Measurements from ENCODE around the gene SLC22A1.

The SLC22A1 gene

DNA sequence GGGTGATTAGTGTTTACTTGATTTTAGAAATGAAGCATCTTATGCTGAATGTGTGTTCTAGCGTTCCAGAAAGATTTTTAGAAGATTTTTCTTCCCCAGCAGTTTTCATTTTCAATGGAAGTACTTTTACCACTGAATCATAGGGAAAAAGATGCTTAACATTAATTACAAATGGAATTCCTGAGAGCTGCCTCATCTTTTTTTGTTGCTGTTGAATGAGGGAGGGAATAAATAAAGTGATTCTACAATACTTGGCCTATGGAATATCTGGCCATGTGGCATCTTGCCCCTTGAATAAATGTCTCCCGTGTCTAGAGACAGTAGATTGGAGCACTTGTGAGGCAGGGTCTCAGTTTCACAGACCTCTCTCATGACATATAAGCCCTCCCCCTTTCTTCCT lies 44.1 kb upstream of the SLC22A1 start (continued):
- TF ChIP-seq PBX3 (CRISPR knock-in tag; IDR thresholded peaks at IDR 0.05) (no peak), ZNF416 (tag by site-specific recombination; IDR thresholded peaks at IDR 0.05) (no peak), ZNF768 (tag by site-specific recombination; IDR thresholded peaks at IDR 0.05) (no peak), ZNF837 (tag by site-specific recombination; IDR thresholded peaks at IDR 0.05) (no peak)
- TF ChIP-seq, protein P1, sequence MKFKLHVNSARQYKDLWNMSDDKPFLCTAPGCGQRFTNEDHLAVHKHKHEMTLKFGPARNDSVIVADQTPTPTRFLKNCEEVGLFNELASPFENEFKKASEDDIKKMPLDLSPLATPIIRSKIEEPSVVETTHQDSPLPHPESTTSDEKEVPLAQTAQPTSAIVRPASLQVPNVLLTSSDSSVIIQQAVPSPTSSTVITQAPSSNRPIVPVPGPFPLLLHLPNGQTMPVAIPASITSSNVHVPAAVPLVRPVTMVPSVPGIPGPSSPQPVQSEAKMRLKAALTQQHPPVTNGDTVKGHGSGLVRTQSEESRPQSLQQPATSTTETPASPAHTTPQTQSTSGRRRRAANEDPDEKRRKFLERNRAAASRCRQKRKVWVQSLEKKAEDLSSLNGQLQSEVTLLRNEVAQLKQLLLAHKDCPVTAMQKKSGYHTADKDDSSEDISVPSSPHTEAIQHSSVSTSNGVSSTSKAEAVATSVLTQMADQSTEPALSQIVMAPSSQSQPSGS (tag by site-specific recombination; IDR thresholded peaks at IDR 0.05; ENCODE audit: low read depth): no peak

DNA sequence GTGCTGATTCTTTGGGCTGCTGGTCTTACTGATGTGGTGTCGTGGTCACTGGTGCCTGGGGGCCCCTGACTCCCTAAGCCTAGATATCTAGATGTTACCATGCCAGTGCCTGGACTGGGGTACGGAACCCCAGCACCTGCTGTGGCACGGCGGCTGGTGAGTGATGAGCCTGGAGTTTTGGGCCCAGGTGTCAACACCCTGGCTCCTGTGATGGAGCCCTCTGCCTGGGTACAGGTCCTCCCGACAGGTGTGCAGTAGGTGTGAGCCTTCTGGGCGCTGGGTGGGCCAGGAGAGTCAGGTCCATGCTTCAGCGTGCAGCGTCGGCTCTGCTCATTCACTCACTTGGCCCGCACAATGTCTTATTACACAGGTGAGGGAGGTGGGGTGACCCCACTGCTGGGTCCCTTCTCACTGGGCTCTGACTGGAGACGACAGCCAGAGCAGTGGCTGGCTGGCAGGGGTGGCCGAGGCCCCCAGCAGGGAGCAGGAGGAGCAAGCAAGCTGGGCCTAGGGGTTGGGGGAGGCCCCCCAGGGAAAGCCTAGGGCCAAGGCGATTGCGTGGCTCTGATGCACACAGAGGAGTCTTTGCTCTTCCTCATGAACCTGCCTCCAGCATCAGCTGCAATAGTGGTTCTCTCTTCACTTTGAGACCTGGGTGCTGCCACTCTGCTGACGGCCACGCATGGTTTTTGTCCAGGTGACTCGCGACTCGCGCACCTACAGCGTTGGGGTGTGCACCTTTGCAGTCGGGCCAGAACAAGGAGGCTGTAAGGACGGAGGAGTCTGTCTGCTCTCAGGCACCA lies 42.5 kb upstream of the SLC22A1 start:
- H3K27ac ChIP-seq (ENCODE audit: extremely low read depth, low read depth, low read length): no peak overlapping the region
- POLR2A ChIA-PET: no interaction called here
- H3K9me3 ChIP-seq (ENCODE audit: control insufficient read depth, insufficient read depth, low read depth, low read length): no peaks in the 10 kb centered on the region
- H3K36me3 ChIP-seq (ENCODE audit: control insufficient read depth in 2 of 2, insufficient read depth in 1 of 2, low read length in 2 of 2): peaks cover 3 to 97% of the 10 kb centered on the region in 2 experiments; a peak in 2 of 3 replicates
- no peak overlapping the region for H3K4me3 ChIP-seq (ENCODE audit: low read depth, low read length)
- CTCF ChIA-PET: interaction anchor here (1.8 kb wide), 1 partner anchor 10 kb away, joined by 9 read pairs; no protein-coding TSS in a partner anchor
- H3K4me1 ChIP-seq (ENCODE audit: control insufficient read depth, insufficient read depth, low read length): no peaks in the 10 kb centered on the region
- TF ChIP-seq ZNF549 (tag by site-specific recombination; IDR thresholded peaks at IDR 0.05) (no peak), ZNF707 (tag by site-specific recombination; IDR thresholded peaks at IDR 0.05) (no peak), ZNF19 (tag by site-specific recombination; IDR thresholded peaks at IDR 0.05; ENCODE audit: low read depth) (no peak), ZEB2 (tag by site-specific recombination; IDR thresholded peaks at IDR 0.05) (no peak), ZNF16 (tag by site-specific recombination; IDR thresholded peaks at IDR 0.05; ENCODE audit: low read depth) (no peak), ZFP69B (tag by site-specific recombination; IDR thresholded peaks at IDR 0.05) (no peak), ZNF843 (tag by site-specific recombination; IDR thresholded peaks at IDR 0.05) (no peak), PRDM6 (tag by site-specific recombination; IDR thresholded peaks at IDR 0.05) (no peak)
- TF ChIP-seq, protein P2, sequence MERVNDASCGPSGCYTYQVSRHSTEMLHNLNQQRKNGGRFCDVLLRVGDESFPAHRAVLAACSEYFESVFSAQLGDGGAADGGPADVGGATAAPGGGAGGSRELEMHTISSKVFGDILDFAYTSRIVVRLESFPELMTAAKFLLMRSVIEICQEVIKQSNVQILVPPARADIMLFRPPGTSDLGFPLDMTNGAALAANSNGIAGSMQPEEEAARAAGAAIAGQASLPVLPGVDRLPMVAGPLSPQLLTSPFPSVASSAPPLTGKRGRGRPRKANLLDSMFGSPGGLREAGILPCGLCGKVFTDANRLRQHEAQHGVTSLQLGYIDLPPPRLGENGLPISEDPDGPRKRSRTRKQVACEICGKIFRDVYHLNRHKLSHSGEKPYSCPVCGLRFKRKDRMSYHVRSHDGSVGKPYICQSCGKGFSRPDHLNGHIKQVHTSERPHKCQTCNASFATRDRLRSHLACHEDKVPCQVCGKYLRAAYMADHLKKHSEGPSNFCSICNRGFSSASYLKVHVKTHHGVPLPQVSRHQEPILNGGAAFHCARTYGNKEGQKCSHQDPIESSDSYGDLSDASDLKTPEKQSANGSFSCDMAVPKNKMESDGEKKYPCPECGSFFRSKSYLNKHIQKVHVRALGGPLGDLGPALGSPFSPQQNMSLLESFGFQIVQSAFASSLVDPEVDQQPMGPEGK (tag by site-specific recombination; IDR thresholded peaks at IDR 0.05): no peak

DNA sequence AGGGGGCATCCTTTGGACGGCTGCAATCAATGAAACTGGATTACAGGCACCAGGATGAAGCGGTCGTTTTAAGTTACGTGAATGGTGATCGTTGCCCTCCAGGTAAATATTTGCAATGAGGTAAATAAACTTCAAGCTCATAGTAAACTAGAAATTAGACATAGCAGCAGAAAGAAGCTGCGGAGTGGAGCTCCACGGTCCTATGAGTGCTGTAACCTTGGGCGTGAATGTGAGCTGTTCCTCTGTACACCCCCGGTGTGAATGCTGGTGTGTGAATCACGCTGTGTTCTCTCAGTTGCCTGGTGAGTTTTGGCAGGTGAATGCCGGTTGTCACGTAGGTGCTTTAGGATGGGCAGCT lies 42.0 kb upstream of the SLC22A1 start:
- ChIA-PET POLR2A (no interaction called here), CTCF (interaction anchor here (0.5 to 1.8 kb wide), 2 partner anchors 9 to 17 kb away, joined by 3 to 9 read pairs; no protein-coding TSS in a partner anchor)
- peaks cover 3 to 97% of the 10 kb centered on the region in 2 experiments; a peak in 2 of 3 replicates for H3K36me3 ChIP-seq (ENCODE audit: control insufficient read depth in 2 of 2, insufficient read depth in 1 of 2, low read length in 2 of 2)
- H3K9me3 ChIP-seq (ENCODE audit: control insufficient read depth, insufficient read depth, low read depth, low read length): no peaks in the 10 kb centered on the region
- no peaks in the 10 kb centered on the region for H3K4me1 ChIP-seq (ENCODE audit: control insufficient read depth, insufficient read depth, low read length)
- no peak overlapping the region for H3K4me3 ChIP-seq (ENCODE audit: low read depth, low read length)
- no peak overlapping the region for H3K27ac ChIP-seq (ENCODE audit: extremely low read depth, low read depth, low read length)
- TF ChIP-seq TSHZ1 (tag by site-specific recombination; IDR thresholded peaks at IDR 0.05; ENCODE audit: borderline replicate concordance) (no peak), GLIS1 (tag by site-specific recombination; IDR thresholded peaks at IDR 0.05) (no peak), ZNF174 (tag by site-specific recombination; IDR thresholded peaks at IDR 0.05) (no peak), TRIM28 (IDR thresholded peaks at IDR 0.05; ENCODE audit: borderline replicate concordance, low read length) (no peak), MEIS1 (CRISPR knock-in tag; IDR thresholded peaks at IDR 0.05; ENCODE audit: borderline replicate concordance) (no peak), ZNF10 (tag by site-specific recombination; IDR thresholded peaks at IDR 0.05) (no peak), ZNF248 (tag by site-specific recombination; IDR thresholded peaks at IDR 0.05) (no peak)
- TF ChIP-seq, protein P3, sequence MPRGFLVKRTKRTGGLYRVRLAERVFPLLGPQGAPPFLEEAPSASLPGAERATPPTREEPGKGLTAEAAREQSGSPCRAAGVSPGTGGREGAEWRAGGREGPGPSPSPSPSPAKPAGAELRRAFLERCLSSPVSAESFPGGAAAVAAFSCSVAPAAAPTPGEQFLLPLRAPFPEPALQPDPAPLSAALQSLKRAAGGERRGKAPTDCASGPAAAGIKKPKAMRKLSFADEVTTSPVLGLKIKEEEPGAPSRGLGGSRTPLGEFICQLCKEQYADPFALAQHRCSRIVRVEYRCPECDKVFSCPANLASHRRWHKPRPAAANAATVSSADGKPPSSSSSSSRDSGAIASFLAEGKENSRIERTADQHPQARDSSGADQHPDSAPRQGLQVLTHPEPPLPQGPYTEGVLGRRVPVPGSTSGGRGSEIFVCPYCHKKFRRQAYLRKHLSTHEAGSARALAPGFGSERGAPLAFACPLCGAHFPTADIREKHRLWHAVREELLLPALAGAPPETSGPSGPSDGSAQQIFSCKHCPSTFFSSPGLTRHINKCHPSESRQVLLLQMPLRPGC (tag by site-specific recombination; IDR thresholded peaks at IDR 0.05): no peak
